ENCODE measurements around the gene IRF2.

The IRF2 gene

GRCh38 chr4:184444215-184444952 is 30.0 kb downstream of the IRF2 start:
- ATAC-seq, result no peak; the same call in 2 of the 3 replicates
- TF ChIP-seq PPARA (CRISPR knock-in tag; IDR thresholded peaks at IDR 0.05; ENCODE audit: borderline replicate concordance), result no peak
- no peak for TF ChIP-seq ESRRG (CRISPR knock-in tag; IDR thresholded peaks at IDR 0.05)
- no peak for TF ChIP-seq BACH2 (CRISPR knock-in tag; IDR thresholded peaks at IDR 0.05; ENCODE audit: borderline replicate concordance)
- no peak for TF ChIP-seq GLIS3 (CRISPR knock-in tag; IDR thresholded peaks at IDR 0.05)
- no peak for TF ChIP-seq CSDC2 (CRISPR knock-in tag; IDR thresholded peaks at IDR 0.05)

- no peak for ATAC-seq
These were observed 31.0 kb downstream of the IRF2 start for GRCh38 chr4:184443318-184443717.

More at GRCh38 chr4:184443318-184443717, 31.0 kb downstream of the IRF2 start:
- TF ChIP-seq ZFP3 (CRISPR knock-in tag; IDR thresholded peaks at IDR 0.05), result no peak
- no peak for TF ChIP-seq TSHZ2 (CRISPR knock-in tag; IDR thresholded peaks at IDR 0.05)
- TF ChIP-seq ZNF70 (CRISPR knock-in tag; IDR thresholded peaks at IDR 0.05), result no peak
- TF ChIP-seq ZC3H10 (CRISPR knock-in tag; IDR thresholded peaks at IDR 0.05), result no peak
- no peak for TF ChIP-seq ESRRG (CRISPR knock-in tag; IDR thresholded peaks at IDR 0.05)
- no peak for TF ChIP-seq ISL1 (CRISPR knock-in tag; IDR thresholded peaks at IDR 0.05)
- TF ChIP-seq CREB5 (CRISPR knock-in tag; IDR thresholded peaks at IDR 0.05; ENCODE audit: low read depth), result no peak
- no peak for TF ChIP-seq PPARA (CRISPR knock-in tag; IDR thresholded peaks at IDR 0.05; ENCODE audit: borderline replicate concordance)
- no peak for TF ChIP-seq CSDC2 (CRISPR knock-in tag; IDR thresholded peaks at IDR 0.05)
- TF ChIP-seq POU6F1 (CRISPR knock-in tag; IDR thresholded peaks at IDR 0.05; ENCODE audit: borderline replicate concordance, low read depth), result no peak
- TF ChIP-seq PATZ1 (CRISPR knock-in tag; IDR thresholded peaks at IDR 0.05; ENCODE audit: borderline replicate concordance), result no peak
- no peak for TF ChIP-seq TOX (CRISPR knock-in tag; IDR thresholded peaks at IDR 0.05; ENCODE audit: borderline replicate concordance)
- TF ChIP-seq ZNF565 (CRISPR knock-in tag; conservative IDR thresholded peaks at IDR 0.05; ENCODE audit: low read depth), result no peak
- TF ChIP-seq ARNTL (CRISPR knock-in tag; IDR thresholded peaks at IDR 0.05; ENCODE audit: borderline replicate concordance, low read depth), result no peak
- no peak for TF ChIP-seq OSR1 (CRISPR knock-in tag; IDR thresholded peaks at IDR 0.05)
- TF ChIP-seq RARB (CRISPR knock-in tag; IDR thresholded peaks at IDR 0.05), result no peak
- no peak for TF ChIP-seq CSRNP3 (CRISPR knock-in tag; IDR thresholded peaks at IDR 0.05)
